GM12891 (cell line): ENCODE data around the gene GSPT1.
"Not testable (repeated sequence)": the region's sequence is repeated elsewhere in the genome, so short reads cannot be mapped to it uniquely, and the experiment has no call there.

Experiments used
- DNase-seq: peaks from one replicate; pipeline ENCODE4 v3.0.0; 2011; ENCODE audit warnings: low spot score; ENCODE audit not compliant: insufficient read length
- FAIRE-seq: peaks from 2 replicates; lab custom pipeline; 2011; peaks lifted over from hg19 to GRCh38; lab: Jason Lieb, UNC
- PAX5 ChIP-seq: IDR thresholded peaks from 2 replicates; pipeline ENCODE4 v1.6.1; 2011; ENCODE audit warnings: low read length, moderate library complexity, mild to moderate bottlenecking; ENCODE audit not compliant: insufficient read depth, severe bottlenecking
- POLR2A ChIP-seq: IDR thresholded peaks from 2 replicates; pipeline ENCODE4 v1.6.1; 2011; ENCODE audit warnings: low read depth, low read length, control low read depth
- POLR2AphosphoS5 ChIP-seq: IDR thresholded peaks from 2 replicates; pipeline ENCODE4 v1.6.1; 2011; ENCODE audit warnings: low read depth, low read length, control low read depth
- POU2F2 ChIP-seq: IDR thresholded peaks from 2 replicates; pipeline ENCODE4 v1.6.1; 2011; ENCODE audit warnings: low read depth, mild to moderate bottlenecking, control low read depth, low read length, moderate library complexity
- SPI1 ChIP-seq: IDR thresholded peaks from 2 replicates; pipeline ENCODE4 v1.6.1; 2011; ENCODE audit warnings: low read depth, low read length, control low read depth
- TAF1 ChIP-seq: IDR thresholded peaks from 2 replicates; pipeline ENCODE4 v1.6.1; 2011; ENCODE audit warnings: low read depth, low read length, control low read depth

The GSPT1 gene

GRCh38 chr16:11950388-11950787 lies 34.6 kb upstream of the GSPT1 start:
- DNase-seq: no peak
- TF ChIP-seq POLR2A (no peak), POLR2AphosphoS5 (no peak), POU2F2 (no peak), PAX5 (no peak), SPI1 (no peak)
- FAIRE-seq: no peak

- TF ChIP-seq TAF1 (no peak), POLR2A (no peak), POU2F2 (no peak), POLR2AphosphoS5 (no peak), PAX5 (no peak), SPI1 (no peak)
- FAIRE-seq (peak; percentile 84), DNase-seq (peak; percentile 53)
Measured at GRCh38 chr16:11949527-11949926, 33.8 kb upstream of the GSPT1 start.

GRCh38 chr16:11948819-11949218 lies 33.1 kb upstream of the GSPT1 start:
- DNase-seq (no peak), FAIRE-seq (no peak)
- TF ChIP-seq POU2F2 (no peak), SPI1 (no peak), PAX5 (no peak), POLR2A (no peak), TAF1 (no peak), POLR2AphosphoS5 (no peak)

- FAIRE-seq: no peak
- TF ChIP-seq SPI1 (no peak), TAF1 (no peak), POLR2A (no peak), PAX5 (no peak), POLR2AphosphoS5 (no peak)
- no peak for DNase-seq
Measured at GRCh38 chr16:11946433-11946832, 30.7 kb upstream of the GSPT1 start.

GRCh38 chr16:11941945-11942344 lies 26.2 kb upstream of the GSPT1 start, which contains the start of gene NPIPB2:
Gene NPIPB2 (minus strand): TSS chr16:11942045. CDS start chr16:11942045, 0 bp downstream.
- not testable (repeated sequence) for FAIRE-seq

GRCh38 chr16:11927350-11927749 lies 11.6 kb upstream of the GSPT1 start:
- not testable (repeated sequence) for FAIRE-seq, DNase-seq

More at GRCh38 chr16:11941945-11942344, 26.2 kb upstream of the GSPT1 start, which contains the start of gene NPIPB2:
- not testable (repeated sequence) for DNase-seq

- not testable (repeated sequence) for DNase-seq, FAIRE-seq
Measured at GRCh38 chr16:11924046-11924445, 8.3 kb upstream of the GSPT1 start.

- DNase-seq (no peak), FAIRE-seq (no peak)
- TF ChIP-seq SPI1 (no peak), POU2F2 (no peak), POLR2A (no peak), POLR2AphosphoS5 (no peak), TAF1 (no peak), PAX5 (no peak)
Measured at GRCh38 chr16:11916524-11917285, 949 bp upstream of the GSPT1 start.

GRCh38 chr16:11915114-11915643 lies 577 bp downstream of the GSPT1 start:
- FAIRE-seq (no peak), DNase-seq (peak; percentile 45)
- TF ChIP-seq POU2F2 (no peak), SPI1 (peak; percentile 24; the same call in 1 of the 2 replicates)

- no peak; the same call in 1 of the 2 replicates for TF ChIP-seq POLR2AphosphoS5
- TF ChIP-seq POU2F2: no peak
- TF ChIP-seq PAX5: no peak
- TF ChIP-seq SPI1: no peak
- no peak for TF ChIP-seq TAF1
- TF ChIP-seq POLR2A: no peak
- peak; percentile 24 for DNase-seq
- peak; percentile 59 for FAIRE-seq
Measured at GRCh38 chr16:11914210-11915113, 1.3 kb downstream of the GSPT1 start.
